ENCODE measurements around the gene PARP3. TPM values are rescaled to one million over a fixed set of nuclear protein-coding genes. Genes with fewer than 3 reads are reported as not detected.

The PARP3 gene
- total and polyA plus RNA-seq, 9 of the 15 experiments (the other 6 are each of a cell fraction or from before 2014, with no cell fraction given) = 0.46 to 6.6 (median 4.5) TPM

DNA sequence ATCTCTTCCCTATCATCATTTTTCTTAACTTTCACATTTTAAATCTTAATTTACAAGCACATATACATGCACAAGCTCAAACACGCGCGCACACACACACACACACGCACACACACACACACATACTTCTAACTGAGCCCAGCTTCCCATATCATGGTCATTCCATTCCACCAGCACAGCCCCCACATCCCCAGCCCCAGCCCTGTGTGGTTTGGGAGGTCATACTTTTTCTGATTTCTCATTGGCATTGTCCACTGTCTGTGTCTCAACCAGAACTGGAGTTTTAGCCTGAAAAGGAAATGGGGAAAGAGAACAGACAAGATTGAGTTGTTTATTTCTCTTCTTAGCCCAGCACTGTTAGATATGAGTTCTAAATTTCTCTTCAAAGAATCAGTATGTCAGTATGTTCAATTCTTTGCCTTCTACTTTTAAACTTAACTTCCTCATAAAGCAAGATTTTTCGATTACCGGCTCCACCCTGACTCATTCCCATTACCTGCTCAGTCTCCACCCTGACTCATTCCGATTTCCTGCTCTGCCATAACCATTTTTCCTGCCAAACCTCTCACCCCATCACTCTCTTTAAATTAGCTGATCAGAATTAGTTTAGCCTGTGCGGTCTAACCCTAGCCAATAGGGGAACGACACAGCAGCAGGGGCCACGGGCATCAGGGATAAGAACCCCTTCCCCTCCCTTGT is 45.4 kb upstream of the PARP3 start:
- POLR2A ChIA-PET = interaction anchor here (0.6 kb wide), 1 partner anchor 258 kb away, joined by 3 read pairs; no protein-coding TSS in a partner anchor
- WGBS (ENCODE audit: insufficient coverage, low coverage, missing lambda C conversion rate) = 2% methylated on average over 6 of the region's 10 CpGs
- no TSS peak for BruUV-seq (replicated peaks)
- H3K4me3 ChIP-seq = no peak overlapping the region
- no peak overlapping the region for H2AFZ ChIP-seq (ENCODE audit: low read depth, low read length)
- FAIRE-seq (no peak), ATAC-seq (no peak), DNase-seq (ENCODE audit: extremely low read depth in 1 of 4, low spot score in 3 of 4) (no peak)
- in situ Hi-C loops (cut with MboI) (no loop called here), intact Hi-C loops (cut with micrococcal nuclease) (no loop called here)
- no peak overlapping the region for H3K27ac ChIP-seq (ENCODE audit: extremely low read depth, low read depth, low read length)
- no peak for TF ChIP-seq NR2F6 (CRISPR knock-in tag; IDR thresholded peaks at IDR 0.05)
- no peak for TF ChIP-seq SETDB1 (IDR thresholded peaks at IDR 0.05; ENCODE audit: low read length)
- no peak for TF ChIP-seq THRAP3 (IDR thresholded peaks at IDR 0.05; ENCODE audit: borderline replicate concordance)
- no peak for TF ChIP-seq ZNF707 (CRISPR knock-in tag; conservative IDR thresholded peaks at IDR 0.05)
- TF ChIP-seq FUS (optimal IDR thresholded peaks at IDR 0.05; ENCODE audit: low read depth, low read length) = no peak
- TF ChIP-seq SMARCC2 (IDR thresholded peaks at IDR 0.05; ENCODE audit: low read depth) = no peak
- no peaks in the 10 kb centered on the region for H3K9me1 ChIP-seq (ENCODE audit: control insufficient read depth, insufficient read depth, low read length)
- no peak overlapping the region for H3K9ac ChIP-seq (ENCODE audit: insufficient read depth in 1 of 2, low read depth in 2 of 2, low read length in 2 of 2)
- CTCF ChIA-PET (ENCODE audit: low intra/inter-chr PET ratio) = no interaction called here
- no peaks in the 10 kb centered on the region for H3K9me3 ChIP-seq (replicated peaks; ENCODE audit: control insufficient read depth, insufficient read depth, low read depth, low read length)
- no peaks in the 10 kb centered on the region for H3K4me1 ChIP-seq (replicated peaks in 1 of 2; ENCODE audit: control insufficient read depth in 2 of 2, insufficient read depth in 2 of 2, low read length in 2 of 2)
- H4K20me1 ChIP-seq (replicated peaks; ENCODE audit: control insufficient read depth, insufficient read depth, low read length) = no peaks in the 10 kb centered on the region
- no peaks in the 10 kb centered on the region for H3K36me3 ChIP-seq (ENCODE audit: control insufficient read depth, insufficient read depth, low read length)
- H3K4me2 ChIP-seq (ENCODE audit: insufficient read depth, low read length) = no peak overlapping the region
- peaks cover 4 to 33% of the 10 kb centered on the region in 2 experiments; a peak in 4 of 5 replicates for H3K27me3 ChIP-seq (ENCODE audit: control insufficient read depth in 2 of 2, insufficient read depth in 2 of 2, low read length in 2 of 2)
- no peaks in the 10 kb centered on the region for H3K79me2 ChIP-seq (ENCODE audit: control insufficient read depth, insufficient read depth, low read length)

DNA sequence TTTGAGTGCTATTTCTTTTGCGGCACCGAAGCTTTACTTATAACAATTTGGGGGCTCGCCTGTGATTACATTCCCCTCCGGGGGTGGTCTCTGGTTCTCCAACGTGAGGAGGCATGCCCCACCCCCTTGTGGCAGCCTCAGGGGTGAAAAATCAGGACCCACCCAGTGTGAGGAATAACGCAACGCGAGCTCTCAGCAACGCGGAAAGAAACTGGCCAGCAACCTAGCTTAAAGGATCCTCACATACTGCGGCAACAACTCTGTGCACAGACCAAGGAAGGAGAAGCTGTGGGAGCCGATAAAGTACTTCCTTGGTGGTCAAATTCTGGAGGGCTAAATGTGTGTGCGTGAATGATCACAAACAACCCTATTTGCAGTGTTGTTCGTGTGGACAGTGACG is 44.8 kb upstream of the PARP3 start:
- DNase-seq (ENCODE audit: extremely low read depth in 1 of 4, low spot score in 3 of 4) (no peak), FAIRE-seq (no peak), ATAC-seq (no peak)
- Histone ChIP-seq H3K9me1 (ENCODE audit: control insufficient read depth, insufficient read depth, low read length) (no peaks in the 10 kb centered on the region), H3K9me3 (replicated peaks; ENCODE audit: control insufficient read depth, insufficient read depth, low read depth, low read length) (no peaks in the 10 kb centered on the region), H3K9ac (ENCODE audit: insufficient read depth in 1 of 2, low read depth in 2 of 2, low read length in 2 of 2) (no peak overlapping the region), H4K20me1 (replicated peaks; ENCODE audit: control insufficient read depth, insufficient read depth, low read length) (no peaks in the 10 kb centered on the region), H3K4me2 (ENCODE audit: insufficient read depth, low read length) (no peak overlapping the region), H3K27me3 (ENCODE audit: control insufficient read depth in 2 of 2, insufficient read depth in 2 of 2, low read length in 2 of 2) (peaks cover 4 to 33% of the 10 kb centered on the region in 2 experiments; a peak in 4 of 5 replicates), H3K27ac (ENCODE audit: extremely low read depth, low read depth, low read length) (no peak overlapping the region), H3K4me1 (replicated peaks in 1 of 2; ENCODE audit: control insufficient read depth in 2 of 2, insufficient read depth in 2 of 2, low read length in 2 of 2) (no peaks in the 10 kb centered on the region), H3K36me3 (ENCODE audit: control insufficient read depth, insufficient read depth, low read length) (no peaks in the 10 kb centered on the region), H3K4me3 (no peak overlapping the region), H3K79me2 (ENCODE audit: control insufficient read depth, insufficient read depth, low read length) (no peaks in the 10 kb centered on the region), H2AFZ (ENCODE audit: low read depth, low read length) (no peak overlapping the region)
- in situ Hi-C loops (cut with MboI) (no loop called here), intact Hi-C loops (cut with micrococcal nuclease) (no loop called here)
- BruUV-seq (replicated peaks) = no TSS peak
- ChIA-PET POLR2A (interaction anchor here (0.6 kb wide), 1 partner anchor 257 kb away, joined by 3 read pairs; no protein-coding TSS in a partner anchor), CTCF (ENCODE audit: low intra/inter-chr PET ratio) (no interaction called here)
- 0% methylated on average over 10 of the region's 15 CpGs for WGBS (ENCODE audit: insufficient coverage, low coverage, missing lambda C conversion rate)
- TF ChIP-seq KLF16 (IDR thresholded peaks at IDR 0.05) = no peak
- TF ChIP-seq CCAR2 (IDR thresholded peaks at IDR 0.05; ENCODE audit: low read depth, low read length) = no peak
- no peak for TF ChIP-seq MCM3 (IDR thresholded peaks at IDR 0.05)
- TF ChIP-seq SP1 (CRISPR knock-in tag; IDR thresholded peaks at IDR 0.05) = no peak
- TF ChIP-seq HIVEP1 (CRISPR knock-in tag; IDR thresholded peaks at IDR 0.05) = no peak
- no peak for TF ChIP-seq MCM5 (IDR thresholded peaks at IDR 0.05; ENCODE audit: low read depth)
- TF ChIP-seq, protein P1, sequence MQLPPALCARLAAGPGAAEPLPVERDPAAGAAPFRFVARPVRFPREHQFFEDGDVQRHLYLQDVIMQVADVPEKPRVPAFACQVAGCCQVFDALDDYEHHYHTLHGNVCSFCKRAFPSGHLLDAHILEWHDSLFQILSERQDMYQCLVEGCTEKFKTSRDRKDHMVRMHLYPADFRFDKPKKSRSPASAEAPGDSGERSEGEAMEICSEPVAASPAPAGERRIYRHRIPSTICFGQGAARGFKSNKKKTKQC (CRISPR knock-in tag; IDR thresholded peaks at IDR 0.05) = no peak
- no peak for TF ChIP-seq FOXK1 (CRISPR knock-in tag; IDR thresholded peaks at IDR 0.05; ENCODE audit: borderline replicate concordance)
- no peak for TF ChIP-seq TAF15 (IDR thresholded peaks at IDR 0.05; ENCODE audit: low read depth, low read length)
- no peak for TF ChIP-seq ZNF436 (CRISPR knock-in tag; IDR thresholded peaks at IDR 0.05)
- no peak for TF ChIP-seq MAFG (tag; conservative IDR thresholded peaks at IDR 0.05)
- TF ChIP-seq HNRNPLL (IDR thresholded peaks at IDR 0.05; ENCODE audit: low read depth, low read length, poor library complexity, severe bottlenecking) = no peak
- no peak for TF ChIP-seq GATAD2B (IDR thresholded peaks at IDR 0.05; ENCODE audit: borderline replicate concordance)
- no peak for TF ChIP-seq TAL1 (IDR thresholded peaks at IDR 0.05)
